GM18502 (cell line): Measurements from ENCODE around the gene EIF2S3B.
"Not testable (repeated sequence)": the region's sequence is repeated elsewhere in the genome, so short reads cannot be mapped to it uniquely, and the experiment has no call there.

Experiments used
- ATAC-seq: cut with Tn5 transposase; IDR thresholded peaks from one replicate; pipeline ENCODE4 v1.9.1; 2021; ENCODE audit warnings: mild to moderate bottlenecking; ENCODE audit not compliant: unreplicated experiment, poor library complexity

The EIF2S3B gene

DNA sequence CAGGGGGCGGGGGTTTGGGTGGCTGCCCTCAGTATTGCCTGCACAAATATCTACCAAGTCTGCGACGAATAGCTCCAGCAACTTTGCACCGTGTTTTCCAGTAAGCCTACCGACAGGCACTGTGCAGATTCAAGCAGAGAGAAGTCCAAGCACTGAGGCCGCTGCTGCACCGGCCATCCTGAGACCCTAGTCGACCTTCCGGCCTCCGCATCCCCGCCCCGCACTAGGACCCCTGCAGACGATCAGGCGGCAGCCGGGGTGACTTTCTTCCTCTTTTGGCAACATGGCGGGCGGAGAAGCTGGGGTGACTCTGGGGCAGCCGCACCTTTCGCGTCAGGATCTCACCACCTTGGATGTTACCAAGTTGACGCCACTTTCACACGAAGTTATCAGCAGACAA is at the start of gene EIF2S3B:
Gene EIF2S3B (plus strand): TSS at position 271 of the 400 bp plus-strand sequence. CDS start 13 bp downstream, at position 284.
- ATAC-seq, result no peak

GRCh38 chr12:10456856-10457255 is 48.8 kb upstream of the EIF2S3B start:
- ATAC-seq, result no peak

DNA sequence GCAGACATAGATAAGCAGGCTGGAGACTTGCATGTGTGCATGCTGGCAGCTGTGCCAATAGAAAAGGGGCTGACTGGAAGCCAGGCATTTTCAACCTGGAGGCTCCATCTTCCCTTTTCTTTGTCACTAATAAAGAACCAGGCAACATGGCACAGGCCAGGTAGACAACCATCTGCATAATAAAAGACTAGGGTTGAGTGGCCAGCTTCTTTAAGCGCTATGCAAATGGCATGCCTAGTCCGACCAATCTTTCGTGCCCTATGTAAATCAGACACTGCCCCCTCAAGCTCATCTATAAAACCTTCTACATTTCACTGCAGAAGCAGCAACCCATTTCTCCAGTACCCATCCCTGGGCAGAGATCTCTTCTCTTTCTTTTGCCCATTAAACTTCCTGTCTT is 47.9 kb upstream of the EIF2S3B start:
- no peak for ATAC-seq

DNA sequence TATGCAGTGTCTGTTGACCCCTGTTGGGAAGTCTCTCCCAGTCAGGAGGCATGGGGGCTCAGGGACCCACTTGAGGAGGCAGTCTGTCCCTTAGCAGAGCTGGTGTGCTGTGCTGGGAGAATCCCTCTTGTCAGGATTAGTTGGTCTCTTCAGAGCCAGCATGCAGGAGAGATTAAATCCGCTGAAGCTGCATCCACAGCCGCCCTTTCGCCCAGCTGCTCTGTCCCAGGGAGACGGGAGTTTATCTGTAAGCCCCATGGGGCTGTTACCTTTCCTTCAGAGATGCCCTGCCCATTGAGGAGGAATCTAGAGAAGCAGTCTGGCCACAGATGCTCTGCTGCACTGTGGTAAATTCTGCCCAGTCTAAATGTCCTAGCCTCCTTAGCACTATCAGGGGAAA is 39.4 kb upstream of the EIF2S3B start:
- no peak for ATAC-seq

GRCh38 chr12:10469701-10470100 is 36.0 kb upstream of the EIF2S3B start:
- no peak for ATAC-seq

DNA sequence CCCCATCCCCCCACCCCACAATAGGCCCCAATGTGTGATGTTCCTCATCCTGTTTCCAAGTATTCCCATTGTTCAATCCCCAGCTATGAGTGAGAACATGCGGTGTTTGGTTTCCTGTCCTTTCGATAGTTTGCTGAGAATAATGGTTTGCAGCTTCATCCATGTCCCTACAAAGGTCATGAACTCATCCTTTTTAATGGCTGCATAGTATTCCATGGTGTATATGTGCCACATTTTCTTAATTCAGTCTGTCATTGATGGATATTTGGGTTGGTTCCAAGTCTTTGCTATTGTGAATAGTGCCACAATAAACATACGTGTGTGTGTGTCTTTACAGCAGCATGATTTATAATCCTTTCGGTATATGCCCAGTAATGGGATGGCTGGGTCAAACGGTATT is 32.9 kb upstream of the EIF2S3B start:
- not testable (repeated sequence) for ATAC-seq

DNA sequence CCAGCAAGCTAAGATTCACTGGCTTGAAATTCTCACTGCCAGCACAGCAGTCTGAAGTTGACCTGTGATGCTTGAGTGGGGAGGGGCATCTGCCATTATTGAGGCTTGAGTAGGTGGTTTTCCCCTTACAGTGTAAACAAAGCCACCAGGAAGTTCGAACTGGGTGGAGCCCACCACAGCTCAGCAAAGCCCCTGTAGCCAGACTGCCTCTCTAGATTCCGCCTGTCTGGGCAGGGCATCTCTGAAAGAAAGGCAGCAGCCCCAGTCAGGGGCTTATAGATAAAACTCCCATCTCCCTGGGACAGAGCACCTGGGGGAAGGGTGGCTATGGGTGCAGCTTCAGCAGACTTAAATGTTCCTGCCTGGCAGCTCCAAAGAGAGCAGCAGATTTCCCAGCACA is 23.8 kb upstream of the EIF2S3B start:
- ATAC-seq, result not testable (repeated sequence)

DNA sequence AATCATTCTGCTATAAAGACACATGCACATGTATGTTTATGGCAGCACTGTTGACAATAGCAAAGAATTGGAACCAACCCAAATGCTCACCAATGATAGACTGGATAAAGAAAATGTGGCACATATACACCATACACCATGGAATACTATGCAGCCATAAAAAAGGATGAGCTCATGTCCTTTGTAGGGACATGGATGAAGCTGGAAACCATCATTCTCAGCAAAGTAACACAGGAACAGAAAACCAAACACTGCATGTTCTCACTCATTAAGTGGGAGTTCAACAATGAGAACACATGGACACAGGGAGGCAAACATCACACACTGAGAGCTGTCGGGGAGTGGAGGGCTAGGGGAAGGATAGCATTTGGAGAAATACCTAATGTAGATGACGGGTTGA is 18.4 kb upstream of the EIF2S3B start:
- not testable (repeated sequence) for ATAC-seq

GRCh38 chr12:10491766-10492165 is 13.9 kb upstream of the EIF2S3B start:
- no peak for ATAC-seq

DNA sequence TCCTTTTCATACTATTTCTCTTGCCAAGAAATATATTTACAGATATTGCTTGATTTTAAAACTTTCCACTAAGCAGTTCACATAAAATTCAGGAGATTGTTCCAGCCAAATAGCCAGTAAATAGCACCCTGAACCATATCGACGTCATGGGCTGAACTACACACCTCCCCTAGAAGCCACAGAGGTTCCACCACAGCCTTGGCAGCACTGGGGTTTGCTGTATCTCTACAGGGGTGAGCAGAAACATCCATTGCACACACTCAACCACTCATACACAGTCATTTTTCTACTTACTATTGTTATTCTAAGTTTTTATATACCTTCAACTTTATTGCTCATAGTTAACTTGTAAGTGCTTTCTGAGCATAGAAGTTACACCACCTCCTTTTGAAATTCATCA is 8.1 kb upstream of the EIF2S3B start:
- ATAC-seq, result no peak

DNA sequence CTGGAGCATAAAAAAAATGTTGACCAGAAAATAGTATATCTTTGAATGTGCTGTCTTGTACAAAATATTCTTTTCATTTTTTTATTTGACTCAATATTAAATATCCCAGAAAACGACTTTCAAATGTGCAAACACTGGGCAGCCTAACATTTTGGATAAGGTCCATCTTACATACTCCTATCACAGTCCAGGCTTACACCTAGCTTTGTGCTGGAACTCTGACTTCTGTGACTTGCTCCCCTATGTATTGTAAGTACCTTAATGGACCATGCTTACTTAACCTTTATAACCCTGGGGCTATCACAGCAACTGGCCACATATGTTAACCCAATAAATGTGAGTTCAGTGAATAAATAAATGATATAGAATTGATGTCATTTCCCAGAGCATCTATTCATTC is 7.6 kb upstream of the EIF2S3B start:
- no peak for ATAC-seq

GRCh38 chr12:10501030-10501429 is 4.7 kb upstream of the EIF2S3B start:
- no peak for ATAC-seq

GRCh38 chr12:10503460-10503859 is 2.2 kb upstream of the EIF2S3B start:
- ATAC-seq, result no peak

GRCh38 chr12:10511756-10512355 is 6.2 kb downstream of the EIF2S3B start:
- ATAC-seq, result no peak

GRCh38 chr12:10512798-10513197 is 7.1 kb downstream of the EIF2S3B start:
- ATAC-seq, result no peak

GRCh38 chr12:10521555-10521954 is 15.9 kb downstream of the EIF2S3B start:
- ATAC-seq, result no peak

DNA sequence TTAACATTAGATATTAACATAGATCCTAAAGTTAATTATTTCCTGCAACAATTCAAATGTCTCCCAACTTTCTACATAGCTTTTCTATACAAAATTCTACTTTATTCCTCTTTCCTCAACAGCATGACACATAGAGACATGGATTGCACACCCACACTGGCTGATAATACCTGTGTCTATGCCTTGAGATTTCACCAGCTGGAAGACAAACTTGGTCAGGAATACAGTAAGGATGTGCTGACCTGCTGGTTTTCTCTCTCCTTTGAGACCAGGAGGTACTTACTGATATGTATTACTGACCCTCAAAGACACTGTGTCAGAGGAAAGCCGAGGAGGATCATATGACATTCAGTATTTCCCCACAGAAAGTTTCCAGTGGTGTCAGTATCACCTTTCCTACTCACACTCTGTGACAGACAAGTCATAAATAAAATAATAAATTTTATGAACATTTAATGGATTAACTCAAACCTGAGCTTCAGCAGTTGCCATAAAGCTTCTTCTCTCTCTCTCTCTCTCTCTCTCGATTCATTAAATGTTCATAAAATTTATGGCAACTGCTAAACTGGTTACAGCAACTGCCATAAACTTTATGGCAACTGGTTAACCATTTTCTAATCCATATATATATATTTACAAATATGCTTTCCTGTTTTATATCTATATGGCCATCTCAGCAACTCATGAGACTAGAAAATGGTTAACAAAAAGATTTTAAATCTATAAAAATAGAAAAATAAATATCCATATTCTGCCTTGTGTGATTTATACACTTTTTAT is 22.7 kb downstream of the EIF2S3B start:
- no peak for ATAC-seq

DNA sequence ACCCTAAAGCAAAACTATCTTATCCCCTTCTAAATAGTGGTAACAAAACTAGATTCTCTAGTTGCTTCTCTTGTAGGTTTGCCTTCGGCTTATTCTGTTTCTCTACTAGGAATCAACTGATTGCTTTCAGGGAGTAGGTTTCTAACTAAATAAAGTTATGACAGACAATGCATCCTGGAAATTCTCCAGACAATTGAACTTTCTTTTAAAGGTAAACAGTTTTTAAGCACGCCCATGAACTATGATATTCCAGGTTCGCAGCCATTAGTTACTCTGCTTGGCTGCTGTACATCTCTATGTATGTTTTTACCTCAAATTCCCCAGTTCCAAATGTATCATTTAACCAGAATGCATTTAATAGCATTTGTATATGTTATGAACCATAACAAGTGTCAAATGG is 23.9 kb downstream of the EIF2S3B start:
- no peak for ATAC-seq

GRCh38 chr12:10537721-10538120 is 32.0 kb downstream of the EIF2S3B start:
- ATAC-seq, result no peak

DNA sequence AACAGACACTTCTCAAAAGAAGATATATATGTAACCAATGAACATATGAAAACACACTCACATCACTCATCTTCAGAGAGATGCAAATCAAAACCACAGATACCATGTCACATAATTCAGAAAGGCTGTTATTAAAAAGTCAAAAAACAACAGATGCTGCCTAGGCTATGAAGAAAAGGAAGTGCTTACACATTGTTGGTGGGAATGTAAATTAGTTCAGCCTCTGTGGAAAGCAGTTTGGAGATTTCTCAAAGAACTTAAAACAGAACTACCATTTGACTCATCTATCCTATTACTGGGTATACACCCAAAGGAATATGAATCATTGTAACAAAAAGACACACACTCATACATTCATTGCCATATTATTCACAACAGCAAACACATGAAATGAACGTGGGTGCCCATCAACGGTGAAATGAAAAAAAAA is 35.1 kb downstream of the EIF2S3B start:
- peak; percentile 92 for ATAC-seq

DNA sequence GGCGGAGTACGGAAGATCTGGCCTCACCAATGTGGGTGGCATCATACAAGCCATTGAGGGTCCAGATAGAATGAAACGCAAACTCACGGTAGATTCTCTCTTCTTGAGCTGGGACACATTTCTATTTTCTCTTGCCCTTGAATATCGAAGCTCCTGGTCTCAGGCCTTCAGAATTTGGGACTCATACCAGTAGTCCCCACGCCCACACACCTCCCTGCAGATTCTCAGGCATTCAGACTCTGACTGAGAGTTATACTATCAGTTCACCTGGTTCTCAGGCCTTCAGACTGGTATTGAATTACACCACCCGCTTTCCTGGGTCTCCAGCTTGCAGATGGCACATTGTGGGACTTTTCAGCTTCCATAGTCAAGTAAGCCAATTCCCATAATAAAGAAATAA is 37.8 kb downstream of the EIF2S3B start:
- no peak for ATAC-seq

- no peak for ATAC-seq
Measured at GRCh38 chr12:10551375-10551774, 45.7 kb downstream of the EIF2S3B start.
